A549 (cell line): ENCODE measurements around the gene LSM3.

Experiments used
- CEBPB ChIP-seq, 2 experiments: fragments of >200 bp in 1 of 2; sonication (Bioruptor Twin) in 1 of 2; formaldehyde crosslinking in 1 of 2; IDR thresholded peaks; 2 replicates each; pipeline ENCODE4 v1.6.1; 2012 to 2016
- EP300 ChIP-seq, 2 experiments: fragments of >200 bp; sonication (Bioruptor Twin); formaldehyde crosslinking; IDR thresholded peaks; 2 replicates in 1 of 2; 3 replicates in 1 of 2; pipeline ENCODE4 v1.6.1; 2016 to 2017
- MAZ ChIP-seq: fragments of 150-350 bp; IDR thresholded peaks from 2 replicates; pipeline ENCODE4 v1.6.1; 2014; ENCODE audit warnings: antibody characterized with exemption, low read depth, low read length, borderline replicate concordance
- POLR2A ChIP-seq: IDR thresholded peaks from 2 replicates; pipeline ENCODE4 v1.6.1; 2012; ENCODE audit warnings: mild to moderate bottlenecking, low read length
- RAD21 ChIP-seq, 2 experiments: fragments of >200 bp in 1 of 2; sonication (Bioruptor Twin) in 1 of 2; formaldehyde crosslinking in 1 of 2; IDR thresholded peaks in 1 of 2; conservative IDR thresholded peaks in 1 of 2; 2 replicates in 1 of 2; 3 replicates in 1 of 2; pipeline ENCODE4 v1.6.1; 2012 to 2018; ENCODE audit warnings: inconsistent platforms in 1 of 2
- RNF2 ChIP-seq: fragments of 200-600 bp; sonication (generic); IDR thresholded peaks from 2 replicates; pipeline ENCODE4 v1.6.1; 2016; ENCODE audit warnings: low read depth, mild to moderate bottlenecking, antibody characterized with exemption, moderate library complexity, borderline replicate concordance
- TP53 ChIP-seq: fragments of 250-450 bp; sonication (Bioruptor Pico); IDR thresholded peaks from 2 replicates; pipeline ENCODE4 v1.5.0; 2021; ENCODE audit warnings: mild to moderate bottlenecking, moderate library complexity
- ZFP36 ChIP-seq: fragments of 450-650 bp; IDR thresholded peaks from 2 replicates; pipeline ENCODE4 v1.6.1; 2014; ENCODE audit warnings: borderline replicate concordance; ENCODE audit not compliant: partially characterized antibody
- TF ChIP-seq, protein P1 (sequence below): fragments of >200 bp; sonication (Bioruptor Twin); formaldehyde crosslinking; IDR thresholded peaks from 3 replicates; pipeline ENCODE4 v1.5.1; 2016
- TF ChIP-seq, protein P2 (sequence below): fragments of 200-600 bp; sonication (generic); IDR thresholded peaks from 2 replicates; pipeline ENCODE4 v1.6.1; 2016; ENCODE audit warnings: antibody characterized with exemption, mild to moderate bottlenecking, moderate library complexity
- TF ChIP-seq, protein P3 (sequence below): fragments of 450-650 bp; IDR thresholded peaks from 2 replicates; pipeline ENCODE4 v1.6.1; 2014; ENCODE audit warnings: antibody characterized with exemption

DNA sequence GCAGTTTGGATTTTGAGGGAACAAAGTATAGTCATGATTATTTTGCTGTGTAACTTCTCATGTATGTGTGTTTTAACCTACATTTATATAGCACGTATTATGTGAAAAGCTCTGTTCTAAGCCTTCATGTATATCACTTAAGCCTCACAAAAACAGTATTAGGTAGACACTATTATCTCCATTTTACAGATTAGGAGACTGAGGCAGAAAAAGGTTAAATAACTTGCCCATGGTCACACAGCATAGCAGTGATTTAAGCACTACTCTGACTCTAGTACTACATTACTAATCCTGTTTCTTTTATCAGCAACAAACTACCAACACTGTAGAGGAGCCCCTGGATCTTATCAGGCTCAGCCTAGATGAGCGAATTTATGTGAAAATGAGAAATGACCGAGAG is 2.6 kb downstream of the LSM3 start:
- TF ChIP-seq, protein P1, sequence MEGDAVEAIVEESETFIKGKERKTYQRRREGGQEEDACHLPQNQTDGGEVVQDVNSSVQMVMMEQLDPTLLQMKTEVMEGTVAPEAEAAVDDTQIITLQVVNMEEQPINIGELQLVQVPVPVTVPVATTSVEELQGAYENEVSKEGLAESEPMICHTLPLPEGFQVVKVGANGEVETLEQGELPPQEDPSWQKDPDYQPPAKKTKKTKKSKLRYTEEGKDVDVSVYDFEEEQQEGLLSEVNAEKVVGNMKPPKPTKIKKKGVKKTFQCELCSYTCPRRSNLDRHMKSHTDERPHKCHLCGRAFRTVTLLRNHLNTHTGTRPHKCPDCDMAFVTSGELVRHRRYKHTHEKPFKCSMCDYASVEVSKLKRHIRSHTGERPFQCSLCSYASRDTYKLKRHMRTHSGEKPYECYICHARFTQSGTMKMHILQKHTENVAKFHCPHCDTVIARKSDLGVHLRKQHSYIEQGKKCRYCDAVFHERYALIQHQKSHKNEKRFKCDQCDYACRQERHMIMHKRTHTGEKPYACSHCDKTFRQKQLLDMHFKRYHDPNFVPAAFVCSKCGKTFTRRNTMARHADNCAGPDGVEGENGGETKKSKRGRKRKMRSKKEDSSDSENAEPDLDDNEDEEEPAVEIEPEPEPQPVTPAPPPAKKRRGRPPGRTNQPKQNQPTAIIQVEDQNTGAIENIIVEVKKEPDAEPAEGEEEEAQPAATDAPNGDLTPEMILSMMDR, result no peak
- TF ChIP-seq, protein P2, sequence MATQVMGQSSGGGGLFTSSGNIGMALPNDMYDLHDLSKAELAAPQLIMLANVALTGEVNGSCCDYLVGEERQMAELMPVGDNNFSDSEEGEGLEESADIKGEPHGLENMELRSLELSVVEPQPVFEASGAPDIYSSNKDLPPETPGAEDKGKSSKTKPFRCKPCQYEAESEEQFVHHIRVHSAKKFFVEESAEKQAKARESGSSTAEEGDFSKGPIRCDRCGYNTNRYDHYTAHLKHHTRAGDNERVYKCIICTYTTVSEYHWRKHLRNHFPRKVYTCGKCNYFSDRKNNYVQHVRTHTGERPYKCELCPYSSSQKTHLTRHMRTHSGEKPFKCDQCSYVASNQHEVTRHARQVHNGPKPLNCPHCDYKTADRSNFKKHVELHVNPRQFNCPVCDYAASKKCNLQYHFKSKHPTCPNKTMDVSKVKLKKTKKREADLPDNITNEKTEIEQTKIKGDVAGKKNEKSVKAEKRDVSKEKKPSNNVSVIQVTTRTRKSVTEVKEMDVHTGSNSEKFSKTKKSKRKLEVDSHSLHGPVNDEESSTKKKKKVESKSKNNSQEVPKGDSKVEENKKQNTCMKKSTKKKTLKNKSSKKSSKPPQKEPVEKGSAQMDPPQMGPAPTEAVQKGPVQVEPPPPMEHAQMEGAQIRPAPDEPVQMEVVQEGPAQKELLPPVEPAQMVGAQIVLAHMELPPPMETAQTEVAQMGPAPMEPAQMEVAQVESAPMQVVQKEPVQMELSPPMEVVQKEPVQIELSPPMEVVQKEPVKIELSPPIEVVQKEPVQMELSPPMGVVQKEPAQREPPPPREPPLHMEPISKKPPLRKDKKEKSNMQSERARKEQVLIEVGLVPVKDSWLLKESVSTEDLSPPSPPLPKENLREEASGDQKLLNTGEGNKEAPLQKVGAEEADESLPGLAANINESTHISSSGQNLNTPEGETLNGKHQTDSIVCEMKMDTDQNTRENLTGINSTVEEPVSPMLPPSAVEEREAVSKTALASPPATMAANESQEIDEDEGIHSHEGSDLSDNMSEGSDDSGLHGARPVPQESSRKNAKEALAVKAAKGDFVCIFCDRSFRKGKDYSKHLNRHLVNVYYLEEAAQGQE, result no peak
- TF ChIP-seq, protein P3, sequence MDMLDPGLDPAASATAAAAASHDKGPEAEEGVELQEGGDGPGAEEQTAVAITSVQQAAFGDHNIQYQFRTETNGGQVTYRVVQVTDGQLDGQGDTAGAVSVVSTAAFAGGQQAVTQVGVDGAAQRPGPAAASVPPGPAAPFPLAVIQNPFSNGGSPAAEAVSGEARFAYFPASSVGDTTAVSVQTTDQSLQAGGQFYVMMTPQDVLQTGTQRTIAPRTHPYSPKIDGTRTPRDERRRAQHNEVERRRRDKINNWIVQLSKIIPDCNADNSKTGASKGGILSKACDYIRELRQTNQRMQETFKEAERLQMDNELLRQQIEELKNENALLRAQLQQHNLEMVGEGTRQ, result no peak
- TF ChIP-seq RAD21 (conservative IDR thresholded peaks at IDR 0.05 in 1 of 2, IDR thresholded peaks at IDR 0.05 in 1 of 2) (no peak), EP300 (IDR thresholded peaks at IDR 0.05) (no peak), POLR2A (no peak), TP53 (CRISPR knock-in tag) (no peak), MAZ (no peak), ZFP36 (no peak), CEBPB (IDR thresholded peaks at IDR 0.05) (no peak), RNF2 (no peak)
